ENCODE data around the gene IHH.

The IHH gene

GRCh38 chr2:219010162-219010756 lies 50.5 kb downstream of the IHH start:
- DNase-seq, result no peak
- Mint-ChIP-seq H3K27me3 (ENCODE audit: low read depth, poor library complexity) (peaks cover 95% of the 10 kb centered on the region), H3K27ac (no peak overlapping the region)

GRCh38 chr2:219009294-219009693 lies 51.4 kb downstream of the IHH start:
- Mint-ChIP-seq H3K36me3 (ENCODE audit: low read depth) (no peaks in the 10 kb centered on the region), H3K4me1 (no peaks in the 10 kb centered on the region), H3K9me3 (no peaks in the 10 kb centered on the region), H3K27me3 (ENCODE audit: low read depth, poor library complexity) (peaks cover 95% of the 10 kb centered on the region), H3K27ac (no peak overlapping the region), H3K4me3 (no peak overlapping the region)
- no peak for DNase-seq
- no peak for TF ChIP-seq CTCF (IDR thresholded peaks at IDR 0.05)

More at GRCh38 chr2:219010162-219010756, 50.5 kb downstream of the IHH start:
- Mint-ChIP-seq H3K36me3 (ENCODE audit: low read depth) (no peaks in the 10 kb centered on the region), H3K4me1 (no peaks in the 10 kb centered on the region), H3K4me3 (no peak overlapping the region), H3K9me3 (no peaks in the 10 kb centered on the region)
- peak; percentile 27 for TF ChIP-seq CTCF (IDR thresholded peaks at IDR 0.05)
